HG03108 (cell line): ENCODE measurements around the gene LRPPRC.

Experiments used
- ATAC-seq: cut with Tn5 transposase; IDR thresholded peaks from one replicate; pipeline ENCODE4 v1.9.1; 2021; ENCODE audit warnings: moderate library complexity; ENCODE audit not compliant: unreplicated experiment

LRPPRC gene

GRCh38 chr2:43874776-43875451 lies 120.9 kb downstream of the LRPPRC start:
- ATAC-seq: no peak

- no peak for ATAC-seq
These were observed 123.6 kb downstream of the LRPPRC start for GRCh38 chr2:43872151-43872550.

GRCh38 chr2:43855292-43855691 lies 140.5 kb downstream of the LRPPRC start:
- no peak for ATAC-seq

GRCh38 chr2:43854671-43855070 lies 141.1 kb downstream of the LRPPRC start:
- ATAC-seq: no peak

- no peak for ATAC-seq
These were observed 142.4 kb downstream of the LRPPRC start for GRCh38 chr2:43853141-43854081.

- no peak for ATAC-seq
These were observed 143.5 kb downstream of the LRPPRC start for GRCh38 chr2:43852196-43852730.

GRCh38 chr2:43851011-43851980 lies 144.5 kb downstream of the LRPPRC start:
- no peak for ATAC-seq

- ATAC-seq: no peak
These were observed 147.6 kb downstream of the LRPPRC start for GRCh38 chr2:43848214-43848613.

GRCh38 chr2:43846140-43846793 lies 149.5 kb downstream of the LRPPRC start:
- ATAC-seq: no peak

- no peak for ATAC-seq
These were observed 150.6 kb downstream of the LRPPRC start for GRCh38 chr2:43845181-43845580.

- no peak for ATAC-seq
These were observed 152.9 kb downstream of the LRPPRC start for GRCh38 chr2:43842866-43843226.

GRCh38 chr2:43841949-43842865 lies 153.6 kb downstream of the LRPPRC start:
- ATAC-seq: no peak

- no peak for ATAC-seq
These were observed 154.8 kb downstream of the LRPPRC start for GRCh38 chr2:43840965-43841364.

- no peak for ATAC-seq
These were observed 155.8 kb downstream of the LRPPRC start for GRCh38 chr2:43839776-43840564.

- ATAC-seq: no peak
These were observed 157.1 kb downstream of the LRPPRC start, which contains the start of the genes ABCG5 and ABCG8 for GRCh38 chr2:43838560-43839267. Gene ABCG5, minus strand, starts transcription at chr2:43838839. Its CDS starts 160 bp downstream, at chr2:43838679. Gene ABCG8, plus strand, starts transcription at chr2:43838971. Its CDS starts 83 bp downstream, at chr2:43839054.

- ATAC-seq: no peak
These were observed 157.8 kb downstream of the LRPPRC start for GRCh38 chr2:43837831-43838559.

- no peak for ATAC-seq
These were observed 158.8 kb downstream of the LRPPRC start for GRCh38 chr2:43837033-43837432.
